H9 (cell line): ENCODE measurements around the gene KCNIP4. TPM values are rescaled to one million over a fixed set of nuclear protein-coding genes. Genes with fewer than 3 reads are reported as not detected.

Experiments
- DNase-seq: peaks from one replicate; pipeline ENCODE4 v3.0.0-alpha.2; 2017
- H2AFZ ChIP-seq: one replicate; pipeline ENCODE4 v1.6.1; 2013; ENCODE audit warnings: mild to moderate bottlenecking, low read length, control low read depth, moderate library complexity
- H2AK5ac ChIP-seq: 2 replicates; pipeline ENCODE4 v1.6.1; 2013; ENCODE audit warnings: low read length, control low read depth, mixed read lengths; ENCODE audit not compliant: insufficient read length
- H2BK120ac ChIP-seq: one replicate; pipeline ENCODE4 v1.6.1; 2013; ENCODE audit warnings: low read depth, mild to moderate bottlenecking, low read length, control low read depth, inconsistent platforms; ENCODE audit not compliant: poor library complexity, severe bottlenecking
- H2BK12ac ChIP-seq: 2 replicates; pipeline ENCODE4 v1.6.1; 2013; ENCODE audit warnings: low read length, control low read depth, mixed read lengths, low read depth; ENCODE audit not compliant: insufficient read length
- H2BK15ac ChIP-seq: 2 replicates; pipeline ENCODE4 v1.6.1; 2013; ENCODE audit warnings: low read depth, low read length, control low read depth
- H2BK20ac ChIP-seq: one replicate; pipeline ENCODE4 v1.6.1; 2013; ENCODE audit warnings: low read depth, mild to moderate bottlenecking, low read length, control low read depth, inconsistent platforms; ENCODE audit not compliant: poor library complexity, severe bottlenecking
- H2BK5ac ChIP-seq: 2 replicates; pipeline ENCODE4 v1.6.1; 2013; ENCODE audit warnings: low read length, control low read depth, mixed read lengths; ENCODE audit not compliant: insufficient read length
- H3K14ac ChIP-seq: 2 replicates; pipeline ENCODE4 v1.6.1; 2013; ENCODE audit warnings: low read length, control low read depth; ENCODE audit not compliant: insufficient read depth
- H3K18ac ChIP-seq: 2 replicates; pipeline ENCODE4 v1.6.1; 2013; ENCODE audit warnings: low read depth, mild to moderate bottlenecking, mixed read lengths, low read length, control low read depth; ENCODE audit not compliant: insufficient read length
- H3K23ac ChIP-seq: 2 replicates; pipeline ENCODE4 v1.6.1; 2013; ENCODE audit warnings: low read length, control low read depth, mixed read lengths, low read depth; ENCODE audit not compliant: insufficient read length
- H3K23me2 ChIP-seq: 2 replicates; pipeline ENCODE4 v1.6.1; 2013; ENCODE audit warnings: low read depth, mild to moderate bottlenecking, mixed read lengths, low read length, control low read depth; ENCODE audit not compliant: insufficient read length, poor library complexity, severe bottlenecking
- H3K27ac ChIP-seq: 2 replicates; pipeline ENCODE4 v1.5.1; 2013; ENCODE audit warnings: low read length, control low read depth, mixed read lengths, low read depth; ENCODE audit not compliant: insufficient read length
- H3K27me3 ChIP-seq: 2 replicates; pipeline ENCODE4 v1.6.1; 2013; ENCODE audit warnings: low read length, control low read depth, inconsistent platforms; ENCODE audit not compliant: insufficient read depth
- H3K4ac ChIP-seq: 2 replicates; pipeline ENCODE4 v1.6.1; 2013; ENCODE audit warnings: low read depth, mild to moderate bottlenecking, control low read depth, inconsistent platforms, low read length, moderate library complexity
- H3K4me1 ChIP-seq: 2 replicates; pipeline ENCODE4 v1.6.1; 2013; ENCODE audit warnings: low read length, control low read depth, inconsistent platforms; ENCODE audit not compliant: insufficient read depth
- H3K4me2 ChIP-seq: 2 replicates; pipeline ENCODE4 v1.6.1; 2013; ENCODE audit warnings: low read length, control low read depth, mixed read lengths; ENCODE audit not compliant: insufficient read length, insufficient read depth
- H3K56ac ChIP-seq: 2 replicates; pipeline ENCODE4 v1.6.1; 2013; ENCODE audit warnings: low read depth, mild to moderate bottlenecking, mixed read lengths, low read length, control low read depth; ENCODE audit not compliant: insufficient read length
- H3K79me1 ChIP-seq: 2 replicates; pipeline ENCODE4 v1.6.1; 2013; ENCODE audit warnings: low read depth, mild to moderate bottlenecking, moderate library complexity, low read length, control low read depth, inconsistent platforms; ENCODE audit not compliant: insufficient read depth, poor library complexity, severe bottlenecking
- H3K79me2 ChIP-seq: 2 replicates; pipeline ENCODE4 v1.6.1; 2013; ENCODE audit warnings: low read length, control low read depth, inconsistent platforms; ENCODE audit not compliant: insufficient read depth
- H3K9ac ChIP-seq: 2 replicates; pipeline ENCODE4 v1.6.1; 2013; ENCODE audit warnings: low read length, control low read depth, mixed read lengths; ENCODE audit not compliant: insufficient read length; ENCODE audit errors: extremely low read depth
- H3K9me3 ChIP-seq: one replicate; pipeline ENCODE4 v1.6.1; 2013; ENCODE audit warnings: low read depth, low read length, inconsistent platforms; ENCODE audit not compliant: control insufficient read depth
- H3T11ph ChIP-seq: one replicate; pipeline ENCODE4 v1.6.1; 2013; ENCODE audit warnings: mild to moderate bottlenecking, low read length, control low read depth, inconsistent platforms
- H4K20me1 ChIP-seq: one replicate; pipeline ENCODE4 v1.6.1; 2013; ENCODE audit not compliant: control insufficient read depth, insufficient read length, insufficient read depth
- H4K5ac ChIP-seq: 2 replicates; pipeline ENCODE4 v1.6.1; 2013; ENCODE audit warnings: low read depth, mild to moderate bottlenecking, mixed read lengths, low read length, control low read depth; ENCODE audit not compliant: insufficient read length
- H4K8ac ChIP-seq: replicated peaks from 2 replicates; pipeline ENCODE4 v1.6.1; 2013; ENCODE audit warnings: low read length, control low read depth, mixed read lengths, low read depth; ENCODE audit not compliant: insufficient read length
- H4K91ac ChIP-seq: 2 replicates; pipeline ENCODE4 v1.6.1; 2013; ENCODE audit warnings: low read depth, mild to moderate bottlenecking, moderate library complexity, mixed read lengths, low read length, control low read depth; ENCODE audit not compliant: insufficient read length
- H3K27ac Mint-ChIP-seq, 3 experiments: 2 replicates in 2 of 3; 3 replicates in 1 of 3; pipeline ENCODE4 v1.8.0; 2020 to 2021; ENCODE audit warnings: mixed read lengths in 3 of 3, mild to moderate bottlenecking in 1 of 3, moderate library complexity in 1 of 3
- H3K27me3 Mint-ChIP-seq: 2 replicates; pipeline ENCODE4 v1.8.0; 2021; ENCODE audit warnings: low read depth, mild to moderate bottlenecking, moderate library complexity, mixed read lengths
- H3K36me3 Mint-ChIP-seq, 3 experiments: 2 replicates in 2 of 3; 3 replicates in 1 of 3; pipeline ENCODE4 v1.8.0; 2020 to 2021; ENCODE audit warnings: low read depth in 3 of 3, mixed read lengths in 3 of 3; ENCODE audit not compliant: insufficient read depth in 1 of 3
- H3K4me1 Mint-ChIP-seq, 2 experiments: 2 replicates each; pipeline ENCODE4 v1.8.0; 2020; ENCODE audit warnings: mixed read lengths in 2 of 2
- H3K4me3 Mint-ChIP-seq, 2 experiments: 2 replicates in 1 of 2; 3 replicates in 1 of 2; pipeline ENCODE4 v1.8.0; 2020 to 2021; ENCODE audit warnings: mild to moderate bottlenecking in 2 of 2, mixed read lengths in 2 of 2, moderate library complexity in 1 of 2
- H3K9me3 Mint-ChIP-seq, 2 experiments: 2 replicates in 1 of 2; 3 replicates in 1 of 2; pipeline ENCODE4 v1.8.0; 2020; ENCODE audit warnings: mild to moderate bottlenecking in 2 of 2, mixed read lengths in 2 of 2, moderate library complexity in 1 of 2
- CTCF ChIP-seq: fragments of 200-600 bp; sonication (generic); conservative IDR thresholded peaks from 3 replicates; pipeline ENCODE4 v1.8.0; 2021; ENCODE audit warnings: antibody characterized with exemption, mild to moderate bottlenecking
- WGBS: extraction: QIAGEN DNeasy Blood & Tissue Kit; methylation state at CpG from one replicate; pipeline ENCODE4 v1.1.7; 2013; ENCODE audit warnings: missing lambda C conversion rate, low lambda C conversion rate, mixed read lengths; ENCODE audit not compliant: insufficient read length; ENCODE audit errors: extremely low coverage; 5-methylcytosine and 5-hydroxymethylcytosine counted together
- total RNA-seq: library from RNA; stranded (reverse); gene quantifications from 2 replicates; pipeline ENCODE4 v1.2.1, GENCODE V29; 2021

The KCNIP4 gene
- total RNA-seq, 1 experiment from 2014 or later: not detected

- H3K36me3 Mint-ChIP-seq: no peaks in the 10 kb centered on the region
- no peak overlapping the region for H4K8ac ChIP-seq
- H3K18ac ChIP-seq: no peak overlapping the region
- H3K4ac ChIP-seq: no peak overlapping the region
- no peak overlapping the region for H3K14ac ChIP-seq
- no peak overlapping the region for H3K56ac ChIP-seq
- no peak overlapping the region for H3K9ac ChIP-seq
- peaks cover 14 to 16% of the 10 kb centered on the region in 2 experiments for H3K4me1 Mint-ChIP-seq
- H2BK15ac ChIP-seq: no peak overlapping the region
- peaks cover 5% of the 10 kb centered on the region; the same call in 1 of the 2 replicates for H3K4me1 ChIP-seq
- no peak overlapping the region for H4K91ac ChIP-seq
- no peak overlapping the region for H4K5ac ChIP-seq
- H3K27me3 Mint-ChIP-seq: no peaks in the 10 kb centered on the region
- no peak overlapping the region for H3K4me2 ChIP-seq
- H3K27ac Mint-ChIP-seq: no peak overlapping the region
- no peak overlapping the region for H3K27ac ChIP-seq
- DNase-seq: no peak
- no peaks in the 10 kb centered on the region for H3K79me2 ChIP-seq
- no peak overlapping the region for H3K23ac ChIP-seq
- no peak overlapping the region for H2BK20ac ChIP-seq
- no peak overlapping the region for H2AFZ ChIP-seq
- no peak overlapping the region for H2BK12ac ChIP-seq
- H3K4me3 Mint-ChIP-seq: no peak overlapping the region
- TF ChIP-seq CTCF: no peak
- no peak overlapping the region for H2BK5ac ChIP-seq
- H3K23me2 ChIP-seq: no peaks in the 10 kb centered on the region
- no peaks in the 10 kb centered on the region for H3K79me1 ChIP-seq
- no peak overlapping the region for H2BK120ac ChIP-seq
- no peaks in the 10 kb centered on the region for H3K27me3 ChIP-seq
- no peak overlapping the region for H3T11ph ChIP-seq
- H3K9me3 ChIP-seq: no peaks in the 10 kb centered on the region
- H3K9me3 Mint-ChIP-seq: no peaks in the 10 kb centered on the region; a peak in 1 of 5 replicates
- no peaks in the 10 kb centered on the region for H4K20me1 ChIP-seq
- WGBS: no CpG with 5 or more reads among the region's 1 CpG
- no peak overlapping the region for H2AK5ac ChIP-seq
These were observed 1142.9 kb downstream of the KCNIP4 start for GRCh38 chr4:20805716-20806115.
